Endodermal cell (in vitro differentiated cells): Measurements from ENCODE around the gene LLGL2. TPM values are rescaled to one million over a fixed set of nuclear protein-coding genes. Genes with fewer than 3 reads are reported as not detected.

Source experiments
- DNase-seq: peaks from one replicate; pipeline ENCODE4 v3.0.0-alpha.2; 2017
- H3K27ac ChIP-seq: 2 replicates; pipeline ENCODE4 v1.5.1; 2013; ENCODE audit warnings: mild to moderate bottlenecking, low read depth, low read length, moderate library complexity
- H3K27me3 ChIP-seq: 2 replicates; pipeline ENCODE4 v1.6.1; 2013; ENCODE audit warnings: mild to moderate bottlenecking, low read length, moderate library complexity; ENCODE audit not compliant: insufficient read depth, control insufficient read depth, poor library complexity, severe bottlenecking
- H3K36me3 ChIP-seq: 2 replicates; pipeline ENCODE4 v1.7.0; 2013; ENCODE audit warnings: mild to moderate bottlenecking, low read length, moderate library complexity; ENCODE audit not compliant: control insufficient read depth, insufficient read depth
- H3K4me1 ChIP-seq: one replicate; pipeline ENCODE4 v1.7.0; 2013; ENCODE audit warnings: low read length; ENCODE audit not compliant: control insufficient read depth, insufficient read depth
- H3K4me3 ChIP-seq: 2 replicates; pipeline ENCODE4 v1.5.1; 2013; ENCODE audit warnings: mild to moderate bottlenecking, low read length, moderate library complexity
- H3K9ac ChIP-seq: 2 replicates; pipeline ENCODE4 v1.6.1; 2013; ENCODE audit warnings: mild to moderate bottlenecking, low read length, moderate library complexity; ENCODE audit not compliant: poor library complexity, severe bottlenecking; ENCODE audit errors: extremely low read depth
- H3K9me3 ChIP-seq: 2 replicates; pipeline ENCODE4 v1.6.1; 2013; ENCODE audit warnings: mild to moderate bottlenecking, low read length, moderate library complexity; ENCODE audit not compliant: control insufficient read depth
- H3K27ac Mint-ChIP-seq: 2 replicates; pipeline ENCODE4 v1.8.0; 2020; ENCODE audit warnings: mixed read lengths
- H3K27me3 Mint-ChIP-seq: 2 replicates; pipeline ENCODE4 v1.8.0; 2021; ENCODE audit warnings: mild to moderate bottlenecking, mixed read lengths; ENCODE audit not compliant: insufficient read depth
- H3K36me3 Mint-ChIP-seq: 2 replicates; pipeline ENCODE4 v1.8.0; 2020; ENCODE audit warnings: low read depth, mixed read lengths
- H3K4me1 Mint-ChIP-seq: 2 replicates; pipeline ENCODE4 v1.8.0; 2020; ENCODE audit warnings: mixed read lengths
- H3K4me3 Mint-ChIP-seq: 2 replicates; pipeline ENCODE4 v1.8.0; 2020; ENCODE audit warnings: mild to moderate bottlenecking, moderate library complexity, mixed read lengths
- H3K9me3 Mint-ChIP-seq: 2 replicates; pipeline ENCODE4 v1.8.0; 2020; ENCODE audit warnings: mild to moderate bottlenecking, mixed read lengths
- CTCF ChIP-seq: fragments of 200-600 bp; sonication (generic); conservative IDR thresholded peaks from 2 replicates; pipeline ENCODE4 v1.5.0; 2021; ENCODE audit warnings: antibody characterized with exemption, mild to moderate bottlenecking
- WGBS, 2 experiments: methylation state at CpG; one replicate each; pipeline versions ENCODE4 v1.1.5 to v1.1.7; 2013; ENCODE audit warnings: missing lambda C conversion rate in 2 of 2, mixed read lengths in 1 of 2; ENCODE audit not compliant: insufficient coverage in 1 of 2, insufficient read length in 1 of 2; 5-methylcytosine and 5-hydroxymethylcytosine counted together
- total RNA-seq, 2 donors: library from RNA; stranded (reverse); fragmentation: NEBNext Ultra II Directional in 1 of 2; extraction: Animal tissue kit (Norgen Biotek cat#: 25700) in 1 of 2; gene quantifications; 2 replicates in 1 of 2; 3 replicates in 1 of 2; pipeline ENCODE4 v1.2.1, GENCODE V29; 2021

Gene LLGL2
- total RNA-seq, 2 donors from 2014 or later: 128 to 149 TPM

DNA sequence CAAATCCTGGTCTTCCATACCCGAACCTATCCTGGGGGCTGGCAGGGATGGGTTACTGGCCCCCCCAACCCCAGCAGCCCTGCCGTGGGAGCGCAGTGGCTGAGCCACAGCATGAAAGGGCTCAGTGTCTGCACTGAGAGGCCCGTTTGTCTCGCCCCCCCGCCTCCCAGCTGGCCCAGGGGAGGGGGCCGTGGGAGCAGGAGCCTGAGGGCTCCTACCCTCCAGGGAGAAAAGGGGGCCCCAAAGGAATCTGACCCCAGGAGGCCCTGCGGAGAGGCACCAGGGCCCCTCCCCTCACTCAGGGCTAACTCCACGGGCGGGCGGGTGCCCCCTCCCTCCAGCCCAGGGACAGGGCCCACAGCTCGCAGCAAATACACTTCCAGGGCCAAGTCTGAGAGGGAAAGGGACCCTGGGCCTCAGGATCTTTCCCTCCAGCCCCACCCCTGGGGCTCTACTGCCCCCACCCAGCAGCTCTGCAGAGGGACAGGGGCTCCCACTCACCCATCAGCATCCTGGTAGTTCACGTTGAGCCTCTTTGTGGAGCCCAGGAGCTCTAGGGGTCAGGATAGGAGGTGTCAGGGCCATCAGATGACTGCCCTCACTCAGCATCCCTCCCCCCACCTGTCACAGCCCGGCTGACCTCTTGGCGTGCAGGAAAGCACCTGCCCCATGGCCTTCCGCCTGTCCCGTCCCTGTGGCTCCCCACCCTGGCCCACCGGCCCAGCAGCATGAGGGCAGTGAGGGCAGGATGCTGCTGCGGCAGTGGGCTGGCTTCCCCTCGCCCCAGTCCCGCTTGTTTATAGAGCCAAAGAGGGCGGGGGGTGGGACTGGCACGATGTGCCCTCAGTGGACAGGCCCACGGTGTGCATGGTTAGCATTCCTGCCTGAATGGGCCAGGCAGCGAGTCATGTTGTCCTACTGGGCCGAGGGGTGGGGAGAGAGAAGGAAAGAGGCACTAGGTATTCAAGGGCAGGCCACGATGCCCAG lies 17.5 kb upstream of the LLGL2 start:
- peaks cover 24% of the 10 kb centered on the region for H3K36me3 ChIP-seq
- DNase-seq: no peak
- Mint-ChIP-seq H3K27me3 (no peaks in the 10 kb centered on the region), H3K27ac (no peak overlapping the region), H3K4me3 (no peak overlapping the region), H3K9me3 (no peaks in the 10 kb centered on the region), H3K36me3 (peaks cover 15% of the 10 kb centered on the region), H3K4me1 (no peaks in the 10 kb centered on the region)
- H3K27me3 ChIP-seq: no peaks in the 10 kb centered on the region
- H3K9ac ChIP-seq: no peak overlapping the region
- H3K9me3 ChIP-seq: no peaks in the 10 kb centered on the region
- WGBS, 2 experiments: 79 to 88% methylated on average over 13 to 27 of the region's 27 CpGs
- H3K4me1 ChIP-seq: no peaks in the 10 kb centered on the region
- H3K27ac ChIP-seq: peak overlapping the region; percentile 32
- no peak overlapping the region for H3K4me3 ChIP-seq
- no peak for TF ChIP-seq CTCF

- H3K36me3 ChIP-seq: peaks cover 30% of the 10 kb centered on the region
- TF ChIP-seq CTCF: no peak
- no peaks in the 10 kb centered on the region for H3K4me1 Mint-ChIP-seq
- H3K4me1 ChIP-seq: peaks cover 2% of the 10 kb centered on the region
- H3K27ac Mint-ChIP-seq: peak overlapping the region; percentile 52
- H3K27ac ChIP-seq: no peak overlapping the region
- no peaks in the 10 kb centered on the region for H3K27me3 Mint-ChIP-seq
- 92 to 93% methylated on average over 5 of the region's 5 CpGs for WGBS, 2 experiments
- H3K9me3 ChIP-seq: no peaks in the 10 kb centered on the region
- H3K9ac ChIP-seq: no peak overlapping the region
- DNase-seq: no peak
- no peak overlapping the region for H3K4me3 ChIP-seq
- peaks cover 22% of the 10 kb centered on the region for H3K36me3 Mint-ChIP-seq
- H3K4me3 Mint-ChIP-seq: no peak overlapping the region
- no peaks in the 10 kb centered on the region for H3K9me3 Mint-ChIP-seq
- H3K27me3 ChIP-seq: no peaks in the 10 kb centered on the region
Observed at GRCh38 chr17:75508931-75509361, 16.6 kb upstream of the LLGL2 start.

DNA sequence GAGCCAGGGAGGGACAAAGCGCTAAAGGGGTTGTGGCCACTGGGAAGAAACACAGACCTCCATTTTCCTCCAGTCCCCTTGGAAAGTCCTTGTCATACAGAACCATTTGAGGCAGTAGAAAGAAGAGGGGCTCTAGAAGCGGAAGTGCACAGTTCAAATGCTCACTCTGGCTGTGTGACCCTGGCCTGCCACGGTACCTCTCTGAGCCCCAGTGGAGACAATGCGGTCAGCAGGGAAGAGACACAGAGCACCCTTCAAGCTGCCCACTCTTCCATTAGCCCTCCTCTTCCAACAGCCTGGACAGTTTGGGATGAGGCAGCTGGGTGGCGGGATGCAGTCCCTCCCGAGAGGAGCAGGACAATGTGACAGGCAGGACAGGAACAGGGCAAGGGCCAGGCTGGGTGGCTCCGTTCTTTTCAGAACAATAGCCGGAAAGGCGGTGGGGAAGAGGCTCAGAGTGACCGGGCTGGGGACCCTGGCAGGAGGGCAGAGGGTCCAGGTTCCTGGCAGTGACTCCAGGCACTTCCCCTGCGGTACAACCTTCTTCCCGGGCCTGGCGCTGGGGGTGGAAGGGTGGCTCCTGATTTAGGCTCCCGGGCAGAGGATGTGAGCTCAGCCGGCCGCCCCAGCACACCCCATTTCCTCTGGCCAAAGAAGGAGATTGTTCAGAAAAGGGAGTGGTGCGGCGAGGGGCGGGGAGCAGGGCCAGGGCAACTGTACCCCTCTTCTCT lies 15.8 kb upstream of the LLGL2 start:
- DNase-seq: no peak
- 92 to 99% methylated on average over 9 to 19 of the region's 19 CpGs for WGBS, 2 experiments
- Histone ChIP-seq H3K4me1 (peaks cover 7% of the 10 kb centered on the region), H3K9ac (no peak overlapping the region), H3K36me3 (peaks cover 28% of the 10 kb centered on the region), H3K27me3 (no peaks in the 10 kb centered on the region), H3K9me3 (no peaks in the 10 kb centered on the region), H3K4me3 (no peak overlapping the region), H3K27ac (no peak overlapping the region)
- Mint-ChIP-seq H3K9me3 (no peaks in the 10 kb centered on the region), H3K27ac (peak overlapping the region; percentile 52), H3K27me3 (no peaks in the 10 kb centered on the region), H3K36me3 (peaks cover 22% of the 10 kb centered on the region), H3K4me1 (no peaks in the 10 kb centered on the region), H3K4me3 (no peak overlapping the region)
- no peak for TF ChIP-seq CTCF
